Fibroblast of lung (primary cell): Measurements from ENCODE around the gene TBXAS1. TPM values are rescaled to one million over a fixed set of nuclear protein-coding genes. Genes with fewer than 3 reads are reported as not detected.

Experiments
- DNase-seq, 2 donors: peaks; one replicate each; pipeline versions ENCODE4 v3.0.0 to v3.0.0-alpha.2; 2010; ENCODE audit warnings: low read depth in 2 of 2
- H2AFZ ChIP-seq: 2 replicates; pipeline ENCODE4 v1.5.1; 2012; ENCODE audit warnings: low read length, control low read depth, inconsistent platforms
- H3K27ac ChIP-seq: 2 replicates; pipeline ENCODE4 v1.5.1; 2011; ENCODE audit warnings: low read length, control low read depth; ENCODE audit not compliant: insufficient read depth
- H3K27me3 ChIP-seq: 2 replicates; pipeline ENCODE4 v1.5.1; 2011; ENCODE audit warnings: mild to moderate bottlenecking, low read length; ENCODE audit not compliant: control insufficient read depth, insufficient read depth
- H3K36me3 ChIP-seq: 2 replicates; pipeline ENCODE4 v1.5.1; 2011; ENCODE audit warnings: low read length; ENCODE audit not compliant: control insufficient read depth, insufficient read depth
- H3K4me1 ChIP-seq: 2 replicates; pipeline ENCODE4 v1.5.1; 2011; ENCODE audit warnings: low read length; ENCODE audit not compliant: control insufficient read depth, insufficient read depth; ENCODE audit errors: extremely low read depth
- H3K4me2 ChIP-seq: 2 replicates; pipeline ENCODE4 v1.5.1; 2011; ENCODE audit warnings: low read length, control low read depth; ENCODE audit not compliant: insufficient read depth; ENCODE audit errors: extremely low read depth
- H3K4me3 ChIP-seq, 4 experiments: fragments of 200-600 bp in 1 of 4; sonication (generic) in 1 of 4; replicated peaks in 1 of 4; 2 replicates each; pipeline ENCODE4 v1.5.1; 2011 to 2016; ENCODE audit warnings: low read length in 4 of 4, low read depth in 3 of 4, mild to moderate bottlenecking in 3 of 4, control low read depth in 2 of 4, inconsistent platforms in 1 of 4, mixed read lengths in 1 of 4; ENCODE audit not compliant: insufficient read depth in 1 of 4; ENCODE audit errors: control extremely low read depth in 1 of 4
- H3K79me2 ChIP-seq: 2 replicates; pipeline ENCODE4 v1.5.1; 2012; ENCODE audit warnings: mild to moderate bottlenecking, low read length, inconsistent platforms; ENCODE audit not compliant: control insufficient read depth, insufficient read depth
- H3K9ac ChIP-seq: 2 replicates; pipeline ENCODE4 v1.5.1; 2011; ENCODE audit warnings: mild to moderate bottlenecking, low read length, control low read depth; ENCODE audit not compliant: insufficient read depth
- H3K9me3 ChIP-seq: 2 replicates; pipeline ENCODE4 v1.5.1; 2012; ENCODE audit warnings: low read depth, low read length; ENCODE audit not compliant: control insufficient read depth, insufficient read depth
- H4K20me1 ChIP-seq: 2 replicates; pipeline ENCODE4 v1.5.1; 2011; ENCODE audit warnings: low read length; ENCODE audit not compliant: control insufficient read depth, insufficient read depth; ENCODE audit errors: extremely low read depth
- CTCF ChIP-seq, 2 donors: IDR thresholded peaks in 1 of 2; conservative IDR thresholded peaks in 1 of 2; 1 replicate in 1 of 2; 2 replicates in 1 of 2; pipeline ENCODE4 v1.5.1; 2011 to 2012; ENCODE audit warnings: low read length in 2 of 2, control low read depth in 1 of 2, inconsistent platforms in 1 of 2, low read depth in 1 of 2, mild to moderate bottlenecking in 1 of 2
- EZH2 ChIP-seq: IDR thresholded peaks from 2 replicates; pipeline ENCODE4 v1.5.1; 2012; ENCODE audit warnings: low read length, control low read depth, mild to moderate bottlenecking; ENCODE audit errors: missing control alignments
- polyA plus RNA-seq, 2 donors: library from polyadenylated mRNA; depleted of rRNA in 1 of 2; stranded (reverse) in 1 of 2; unstranded in 1 of 2; fragments of >200 nt; gene quantifications; 2 replicates each; pipeline ENCODE4 v1.2.1, GENCODE V29; 2011 to 2012; ENCODE audit warnings: missing spikeins in 1 of 2
- total RNA-seq: library from RNA; depleted of rRNA; stranded (reverse); fragments of >200 nt; gene quantifications from 2 replicates; pipeline ENCODE4 v1.2.1, GENCODE V29; 2014

TBXAS1 gene
- total and polyA plus RNA-seq, 2 donors (not counting 1 experiment from before 2014, with no cell fraction given) = 1.5 to 2.1 TPM

- DNase-seq = peak; percentile 55 to 69
- Histone ChIP-seq H3K9ac (no peak overlapping the region), H4K20me1 (no peaks in the 10 kb centered on the region), H3K79me2 (no peaks in the 10 kb centered on the region), H3K27me3 (peaks cover 7% of the 10 kb centered on the region), H3K4me2 (peak overlapping the region; percentile 17), H3K9me3 (no peaks in the 10 kb centered on the region), H3K36me3 (no peaks in the 10 kb centered on the region), H3K27ac (no peak overlapping the region), H3K4me1 (peaks cover 7% of the 10 kb centered on the region), H3K4me3 (no peak overlapping the region), H2AFZ (no peak overlapping the region)
- TF ChIP-seq EZH2 (no peak), CTCF (conservative IDR thresholded peaks at IDR 0.05 in 1 of 2, IDR thresholded peaks at IDR 0.05 in 1 of 2; ENCODE audit: low read depth in 1 of 2, low read length in 2 of 2) (no peak)
These were observed 3.3 kb upstream of the TBXAS1 start for GRCh38 chr7:139825666-139826290.

GRCh38 chr7:139827042-139827441 is 2.0 kb upstream of the TBXAS1 start:
- Histone ChIP-seq H3K4me1 (peaks cover 7% of the 10 kb centered on the region), H3K4me3 (no peak overlapping the region), H3K27ac (no peak overlapping the region), H3K9me3 (no peaks in the 10 kb centered on the region), H3K79me2 (no peaks in the 10 kb centered on the region), H3K4me2 (no peak overlapping the region), H3K27me3 (peaks cover under 1% of the 10 kb centered on the region), H2AFZ (no peak overlapping the region), H3K36me3 (no peaks in the 10 kb centered on the region), H3K9ac (no peak overlapping the region), H4K20me1 (no peaks in the 10 kb centered on the region)
- no peak for TF ChIP-seq CTCF (conservative IDR thresholded peaks at IDR 0.05 in 1 of 2, IDR thresholded peaks at IDR 0.05 in 1 of 2; ENCODE audit: low read depth in 1 of 2, low read length in 2 of 2)
- TF ChIP-seq EZH2 = no peak
- DNase-seq = no peak

GRCh38 chr7:139828446-139828845 is 618 bp upstream of the TBXAS1 start:
- no peak overlapping the region for H2AFZ ChIP-seq
- H3K9ac ChIP-seq = no peak overlapping the region
- H3K4me3 ChIP-seq = no peak overlapping the region
- TF ChIP-seq EZH2 = no peak
- TF ChIP-seq CTCF (conservative IDR thresholded peaks at IDR 0.05 in 1 of 2, IDR thresholded peaks at IDR 0.05 in 1 of 2; ENCODE audit: low read depth in 1 of 2, low read length in 2 of 2) = no peak
- no peaks in the 10 kb centered on the region for H4K20me1 ChIP-seq
- no peak overlapping the region for H3K4me2 ChIP-seq
- peaks cover 7% of the 10 kb centered on the region for H3K4me1 ChIP-seq
- no peak for DNase-seq
- H3K9me3 ChIP-seq = no peaks in the 10 kb centered on the region
- H3K27me3 ChIP-seq = no peaks in the 10 kb centered on the region
- no peaks in the 10 kb centered on the region for H3K36me3 ChIP-seq
- no peaks in the 10 kb centered on the region for H3K79me2 ChIP-seq
- H3K27ac ChIP-seq = no peak overlapping the region
